ENCODE data around the gene TF. TPM values are rescaled to one million over a fixed set of nuclear protein-coding genes. Genes with fewer than 3 reads are reported as not detected.

The TF gene
- total and polyA plus RNA-seq, 10 donors = 1.7 to 81.8 (median 3.9) TPM

DNA sequence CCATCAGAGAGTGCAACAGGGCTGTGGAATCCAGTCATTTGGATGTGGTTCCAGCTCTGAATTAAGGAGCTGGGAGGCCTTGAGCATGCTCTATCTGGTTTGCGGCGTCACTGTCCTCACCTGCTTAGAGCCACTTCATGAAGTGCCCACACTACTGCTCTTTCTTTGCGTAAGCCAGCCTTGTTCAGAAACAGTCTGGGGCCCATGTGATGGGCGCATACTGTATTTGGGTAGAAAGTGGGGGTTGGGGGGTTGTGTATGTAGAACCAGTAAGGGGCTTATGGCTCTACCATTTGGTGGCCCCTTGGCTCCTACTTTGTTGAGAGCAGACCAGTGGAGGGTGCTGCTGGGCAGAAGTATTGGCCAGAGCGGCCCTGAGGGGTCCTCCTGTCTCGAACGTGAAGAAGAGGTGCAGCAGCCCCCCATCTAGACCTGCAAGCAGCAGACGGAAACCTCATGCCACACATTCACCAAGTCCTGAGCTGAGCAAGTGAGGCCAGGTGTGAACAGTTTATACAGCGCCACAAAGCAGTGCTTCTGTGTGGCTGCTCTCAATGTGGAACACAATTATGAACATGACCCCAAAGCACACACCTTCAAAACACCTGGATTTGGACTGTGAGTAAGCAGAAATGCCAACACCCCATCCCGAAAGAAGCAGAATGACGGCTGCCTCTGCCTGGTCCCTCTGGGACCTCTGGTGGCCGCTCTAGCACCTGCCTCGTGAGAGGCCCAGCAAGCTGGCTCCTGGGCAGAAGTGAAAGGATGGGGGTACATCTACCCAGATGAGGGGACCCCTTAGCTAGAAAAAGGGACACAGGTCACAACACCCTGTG, 86.0 kb downstream of the TF start:
- TF ChIP-seq, protein P1, sequence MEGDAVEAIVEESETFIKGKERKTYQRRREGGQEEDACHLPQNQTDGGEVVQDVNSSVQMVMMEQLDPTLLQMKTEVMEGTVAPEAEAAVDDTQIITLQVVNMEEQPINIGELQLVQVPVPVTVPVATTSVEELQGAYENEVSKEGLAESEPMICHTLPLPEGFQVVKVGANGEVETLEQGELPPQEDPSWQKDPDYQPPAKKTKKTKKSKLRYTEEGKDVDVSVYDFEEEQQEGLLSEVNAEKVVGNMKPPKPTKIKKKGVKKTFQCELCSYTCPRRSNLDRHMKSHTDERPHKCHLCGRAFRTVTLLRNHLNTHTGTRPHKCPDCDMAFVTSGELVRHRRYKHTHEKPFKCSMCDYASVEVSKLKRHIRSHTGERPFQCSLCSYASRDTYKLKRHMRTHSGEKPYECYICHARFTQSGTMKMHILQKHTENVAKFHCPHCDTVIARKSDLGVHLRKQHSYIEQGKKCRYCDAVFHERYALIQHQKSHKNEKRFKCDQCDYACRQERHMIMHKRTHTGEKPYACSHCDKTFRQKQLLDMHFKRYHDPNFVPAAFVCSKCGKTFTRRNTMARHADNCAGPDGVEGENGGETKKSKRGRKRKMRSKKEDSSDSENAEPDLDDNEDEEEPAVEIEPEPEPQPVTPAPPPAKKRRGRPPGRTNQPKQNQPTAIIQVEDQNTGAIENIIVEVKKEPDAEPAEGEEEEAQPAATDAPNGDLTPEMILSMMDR (IDR thresholded peaks at IDR 0.05 in 8 of 11, conservative IDR thresholded peaks at IDR 0.05 in 3 of 11) = no peak
- TF ChIP-seq POLR2AphosphoS5 (IDR thresholded peaks at IDR 0.05) = no peak
- no peak for TF ChIP-seq POLR2A (IDR thresholded peaks at IDR 0.05)
- no peaks in the 10 kb centered on the region for H3K4me1 ChIP-seq
- H3K27ac ChIP-seq = no peak overlapping the region
- H3K4me3 ChIP-seq = no peak overlapping the region
- H3K9me3 ChIP-seq = no peaks in the 10 kb centered on the region
- DNase-seq = no peak
- intact Hi-C loops (cut with DNase I; ENCODE audit: low total_unique reads) = no loop called here
- WGBS, 5 donors = 67 to 82% (median 80%) methylated on average over 13 of the region's 13 CpGs
- no peaks in the 10 kb centered on the region for H3K27me3 ChIP-seq (replicated peaks in 1 of 7)
- H3K36me3 ChIP-seq = peaks cover 0 to 18% (median 0%) of the 10 kb centered on the region in 6 donors

DNA sequence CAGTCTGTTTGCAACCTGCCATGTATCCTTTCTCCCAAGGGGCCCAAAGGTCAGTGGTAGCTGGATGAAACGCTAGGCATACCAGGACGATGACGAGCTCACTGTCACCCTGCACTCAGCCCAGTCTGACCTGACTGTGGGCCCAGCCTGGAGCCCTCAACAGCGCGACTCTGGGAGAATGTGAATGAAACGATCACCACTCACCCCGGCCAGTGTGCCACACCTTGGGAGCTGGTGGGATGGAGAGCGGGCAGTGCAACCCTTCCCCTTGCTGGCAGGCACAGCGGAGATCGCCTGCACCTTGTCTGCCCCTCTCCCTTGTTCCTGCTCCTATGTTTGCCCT, 86.6 kb downstream of the TF start:
- Histone ChIP-seq H3K4me3 (no peak overlapping the region), H3K4me1 (no peaks in the 10 kb centered on the region), H3K27ac (no peak overlapping the region), H3K27me3 (replicated peaks in 1 of 7) (no peaks in the 10 kb centered on the region), H3K36me3 (peaks cover 0 to 23% (median 0%) of the 10 kb centered on the region in 6 donors), H3K9me3 (no peaks in the 10 kb centered on the region)
- 73 to 96% (median 95%) methylated on average over 9 to 10 of the region's 10 CpGs for WGBS, 5 donors
- intact Hi-C loops (cut with DNase I; ENCODE audit: low total_unique reads) = no loop called here
- TF ChIP-seq, protein P1 (IDR thresholded peaks at IDR 0.05 in 8 of 11, conservative IDR thresholded peaks at IDR 0.05 in 3 of 11) = no peak
- no peak for TF ChIP-seq POLR2A (IDR thresholded peaks at IDR 0.05)
- no peak for TF ChIP-seq POLR2AphosphoS5 (IDR thresholded peaks at IDR 0.05)
- DNase-seq = no peak

DNA sequence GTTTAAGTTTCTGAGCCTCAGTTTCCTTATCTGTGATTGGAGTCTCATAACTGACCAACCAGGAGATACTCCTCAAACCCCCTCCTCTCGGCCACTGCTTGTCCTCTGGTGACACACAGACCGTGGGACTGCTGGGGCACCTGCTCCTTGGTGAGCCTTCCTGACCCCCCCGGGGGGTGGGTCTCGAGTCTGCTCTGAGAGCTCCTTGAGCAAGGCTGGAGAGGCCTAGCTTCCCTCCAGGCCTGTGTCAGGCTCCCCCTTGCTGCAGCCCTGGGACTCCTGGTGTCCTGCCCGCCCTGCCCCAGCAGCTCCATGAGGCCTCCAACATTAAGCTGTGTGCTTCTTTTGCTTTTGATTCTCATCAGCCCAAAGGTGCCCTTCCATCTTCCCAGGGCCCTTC, 87.1 kb downstream of the TF start:
- H3K4me3 ChIP-seq = no peak overlapping the region
- peaks cover 0 to 28% (median 0%) of the 10 kb centered on the region in 6 donors for H3K36me3 ChIP-seq
- H3K9me3 ChIP-seq = no peaks in the 10 kb centered on the region
- 86 to 95% (median 89%) methylated on average over 4 to 5 of the region's 5 CpGs for WGBS, 5 donors
- TF ChIP-seq, protein P1 (IDR thresholded peaks at IDR 0.05 in 8 of 11, conservative IDR thresholded peaks at IDR 0.05 in 3 of 11) = no peak
- TF ChIP-seq POLR2AphosphoS5 (IDR thresholded peaks at IDR 0.05) = no peak
- TF ChIP-seq POLR2A (IDR thresholded peaks at IDR 0.05) = no peak
- DNase-seq = no peak
- no peaks in the 10 kb centered on the region for H3K27me3 ChIP-seq (replicated peaks in 1 of 7)
- no peak overlapping the region for H3K27ac ChIP-seq
- intact Hi-C loops (cut with DNase I; ENCODE audit: low total_unique reads) = no loop called here
- H3K4me1 ChIP-seq = no peaks in the 10 kb centered on the region

DNA sequence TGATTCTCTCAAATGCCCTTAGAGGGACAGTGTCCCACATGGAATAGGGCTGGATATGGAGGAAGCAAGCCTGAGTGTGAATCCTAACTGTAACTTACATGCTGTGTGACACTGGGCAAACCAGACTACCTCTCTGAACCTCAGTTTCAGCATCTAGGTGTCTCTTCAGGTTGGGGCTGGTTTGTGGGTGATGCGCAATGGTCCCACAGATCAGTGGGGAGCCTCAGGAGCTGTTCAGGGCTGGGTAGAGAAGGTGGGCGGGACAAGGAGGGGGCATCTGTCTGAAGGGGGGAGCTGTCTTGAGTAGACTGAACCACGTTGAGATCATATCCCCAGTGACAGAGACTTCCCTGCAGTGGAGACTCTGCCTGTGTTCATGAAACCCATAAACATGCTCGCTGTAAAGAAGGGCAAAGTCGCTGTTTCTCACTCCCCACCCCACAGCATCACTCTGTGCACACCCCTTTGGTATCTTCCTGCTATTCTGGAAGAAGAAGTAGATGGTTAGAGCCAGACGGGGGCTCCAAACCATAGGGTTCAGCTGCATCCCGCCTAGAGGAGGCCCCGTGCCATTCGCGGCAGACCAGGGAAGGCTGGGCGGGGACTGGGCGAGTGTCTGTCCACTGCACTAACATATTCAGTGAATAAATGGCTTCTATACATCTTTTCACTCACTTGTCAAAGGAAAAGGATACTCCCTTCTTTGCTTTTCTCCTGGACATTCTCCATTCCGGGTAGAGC, 87.9 kb downstream of the TF start:
- Histone ChIP-seq H3K27ac (no peak overlapping the region), H3K4me1 (no peaks in the 10 kb centered on the region)
- WGBS, 5 donors = 84 to 94% (median 87%) methylated on average over 13 of the region's 13 CpGs

More for the DNA sequence above, 87.9 kb downstream of the TF start:
- DNase-seq = no peak
- no peak overlapping the region for H3K4me3 ChIP-seq
- intact Hi-C loops (cut with DNase I; ENCODE audit: low total_unique reads) = no loop called here
- no peaks in the 10 kb centered on the region for H3K27me3 ChIP-seq (replicated peaks in 1 of 7)
- no peaks in the 10 kb centered on the region for H3K9me3 ChIP-seq
- TF ChIP-seq, protein P1 (IDR thresholded peaks at IDR 0.05 in 8 of 11, conservative IDR thresholded peaks at IDR 0.05 in 3 of 11) = no peak
- TF ChIP-seq POLR2A (IDR thresholded peaks at IDR 0.05) = no peak
- no peak for TF ChIP-seq POLR2AphosphoS5 (IDR thresholded peaks at IDR 0.05)
- H3K36me3 ChIP-seq = peaks cover 0 to 35% (median 1%) of the 10 kb centered on the region in 6 donors
